ENCODE measurements around the gene MPPE1.

Gene MPPE1

GRCh38 chr18:11884396-11885030 is 23.6 kb downstream of the MPPE1 start:
- DNase-seq, result no peak

- no peak for DNase-seq
Measured at GRCh38 chr18:11883153-11883552, 25.0 kb downstream of the MPPE1 start.

GRCh38 chr18:11882636-11883035 is 25.5 kb downstream of the MPPE1 start:
- DNase-seq, result no peak

GRCh38 chr18:11880586-11881304 is 27.4 kb downstream of the MPPE1 start:
- DNase-seq, result no peak

- no peak for DNase-seq
Measured at GRCh38 chr18:11877497-11878135, 30.5 kb downstream of the MPPE1 start.

GRCh38 chr18:11874676-11875075 is 33.4 kb downstream of the MPPE1 start:
- no peak for DNase-seq

- no peak for DNase-seq
Measured at GRCh38 chr18:11873670-11874340, 34.3 kb downstream of the MPPE1 start.

GRCh38 chr18:11872479-11873136 is 35.5 kb downstream of the MPPE1 start:
- DNase-seq, result peak; percentile 23

GRCh38 chr18:11871501-11871900 is 36.6 kb downstream of the MPPE1 start:
- no peak for DNase-seq

GRCh38 chr18:11868230-11868629 is 39.9 kb downstream of the MPPE1 start:
- no peak for DNase-seq

GRCh38 chr18:11866764-11867163 is 41.4 kb downstream of the MPPE1 start:
- DNase-seq, result no peak

GRCh38 chr18:11866329-11866728 is 41.8 kb downstream of the MPPE1 start:
- DNase-seq, result no peak

GRCh38 chr18:11865071-11865470 is 43.0 kb downstream of the MPPE1 start:
- DNase-seq, result no peak

- no peak for DNase-seq
Measured at GRCh38 chr18:11864471-11864870, 43.6 kb downstream of the MPPE1 start.

GRCh38 chr18:11862468-11863137 is 45.5 kb downstream of the MPPE1 start:
- DNase-seq, result no peak

- peak; percentile 55 for DNase-seq
Measured at GRCh38 chr18:11861583-11862288, 46.4 kb downstream of the MPPE1 start.

GRCh38 chr18:11860594-11861450 is 47.3 kb downstream of the MPPE1 start:
- no peak for DNase-seq

- DNase-seq, result peak; percentile 63
Measured at GRCh38 chr18:11859903-11860407, 48.2 kb downstream of the MPPE1 start.

- no peak for DNase-seq
Measured at GRCh38 chr18:11859282-11859830, 48.8 kb downstream of the MPPE1 start.

All from fibroblast of skin of scalp (primary cell).